Measurements from ENCODE around the gene NAGLU.

The NAGLU gene

GRCh38 chr17:42554250-42555121, 18.4 kb downstream of the NAGLU start:
- TF ChIP-seq FOXP2 (optimal IDR thresholded peaks at IDR 0.05; ENCODE audit: borderline replicate concordance, extremely low read depth, extremely low read length, insufficient read depth): peak; percentile 42
- peak; percentile 90 for TF ChIP-seq POLR2AphosphoS5 (IDR thresholded peaks at IDR 0.05; ENCODE audit: low read depth, low read length)
- peak in 1 of 2 experiments; percentile 70; a peak in 2 of 4 replicates for TF ChIP-seq REST (IDR thresholded peaks at IDR 0.05; ENCODE audit: insufficient read depth in 1 of 2, low read depth in 2 of 2, low read length in 2 of 2)
- TF ChIP-seq TAF1 (IDR thresholded peaks at IDR 0.05; ENCODE audit: borderline replicate concordance, insufficient read depth, low read length): peak; percentile 95
- TF ChIP-seq SIN3A (IDR thresholded peaks at IDR 0.05; ENCODE audit: borderline replicate concordance, insufficient read depth, low read length): peak; percentile 91

- no peak for TF ChIP-seq POLR2AphosphoS5 (IDR thresholded peaks at IDR 0.05; ENCODE audit: low read depth, low read length)
Measured at GRCh38 chr17:42555122-42555622, 19.1 kb downstream of the NAGLU start.

DNA sequence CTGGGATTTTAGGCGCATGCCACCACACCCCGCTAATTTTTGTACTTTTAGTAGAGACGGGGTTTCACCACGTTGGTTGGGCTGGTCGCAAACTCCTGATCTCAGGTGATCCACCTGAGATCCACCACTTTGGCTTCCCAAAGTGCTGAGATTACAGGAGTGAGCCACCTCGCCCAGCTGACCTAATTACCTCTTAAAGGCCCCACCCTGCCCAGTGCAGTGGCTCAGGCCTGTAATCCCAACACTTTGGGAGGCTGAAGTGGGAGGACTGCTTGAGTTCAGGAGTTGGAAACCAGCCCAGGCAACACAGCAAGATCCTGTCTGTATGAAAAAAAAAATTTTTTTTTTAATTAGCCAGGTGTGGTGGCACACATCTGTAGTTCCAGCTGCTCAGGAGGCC, 23.0 kb downstream of the NAGLU start:
- TF ChIP-seq SIN3A (IDR thresholded peaks at IDR 0.05; ENCODE audit: borderline replicate concordance, insufficient read depth, low read length) (no peak), REST (IDR thresholded peaks at IDR 0.05; ENCODE audit: insufficient read depth in 1 of 2, low read depth in 2 of 2, low read length in 2 of 2) (no peak), POLR2AphosphoS5 (IDR thresholded peaks at IDR 0.05; ENCODE audit: low read depth, low read length) (no peak), TAF1 (IDR thresholded peaks at IDR 0.05; ENCODE audit: borderline replicate concordance, insufficient read depth, low read length) (no peak), FOXP2 (optimal IDR thresholded peaks at IDR 0.05; ENCODE audit: borderline replicate concordance, extremely low read depth, extremely low read length, insufficient read depth) (no peak)

DNA sequence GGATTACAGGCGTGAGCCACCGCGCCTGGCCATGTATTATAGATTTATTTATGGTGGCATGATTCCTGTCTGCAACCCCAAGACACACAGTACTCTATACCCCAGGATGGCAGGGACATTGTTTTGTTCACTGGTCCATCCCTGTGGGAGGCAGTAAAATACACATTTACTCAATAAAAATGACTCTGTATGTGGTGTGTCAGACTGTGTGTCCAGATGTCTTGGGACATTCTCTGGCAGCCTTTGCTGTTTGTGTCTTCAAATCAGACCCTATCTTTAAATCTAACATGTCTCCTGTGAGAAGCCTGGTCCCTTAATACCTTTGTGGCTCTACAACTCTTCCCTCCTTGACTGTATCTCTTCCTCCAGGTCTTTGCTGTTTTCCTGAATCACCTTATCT, 24.2 kb downstream of the NAGLU start:
- TF ChIP-seq POLR2AphosphoS5 (IDR thresholded peaks at IDR 0.05; ENCODE audit: low read depth, low read length) (no peak), TAF1 (IDR thresholded peaks at IDR 0.05; ENCODE audit: borderline replicate concordance, insufficient read depth, low read length) (no peak), SIN3A (IDR thresholded peaks at IDR 0.05; ENCODE audit: borderline replicate concordance, insufficient read depth, low read length) (no peak), REST (IDR thresholded peaks at IDR 0.05; ENCODE audit: insufficient read depth in 1 of 2, low read depth in 2 of 2, low read length in 2 of 2) (no peak), FOXP2 (optimal IDR thresholded peaks at IDR 0.05; ENCODE audit: borderline replicate concordance, extremely low read depth, extremely low read length, insufficient read depth) (no peak)

DNA sequence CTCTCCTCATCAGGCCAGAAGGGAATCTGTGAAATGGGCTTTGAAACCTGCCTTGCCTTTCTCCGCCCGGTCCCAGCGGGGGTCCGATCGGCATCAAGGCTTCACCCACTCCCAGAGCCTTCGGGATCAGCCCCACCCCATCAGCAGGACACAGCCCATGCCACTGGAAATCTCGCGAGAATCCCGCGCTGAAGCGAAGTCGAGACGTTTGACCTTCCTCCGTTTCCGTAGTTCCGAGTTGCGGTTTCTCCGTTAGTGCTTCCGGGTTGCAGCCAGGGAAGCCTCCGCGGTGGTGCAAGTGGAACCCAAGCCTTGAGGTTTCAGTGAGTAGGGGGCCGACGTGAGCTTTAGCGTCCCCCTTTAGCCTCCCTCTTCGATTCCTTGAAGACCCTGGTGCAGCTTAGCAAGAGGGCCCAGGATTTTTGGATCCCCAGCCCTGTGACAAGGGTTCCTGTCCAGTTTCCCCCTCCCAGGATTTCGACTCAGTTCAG, 25.9 kb downstream of the NAGLU start, which contains the start of gene COASY:
Gene COASY (plus strand): TSS at position 252 of the 491 bp plus-strand sequence. CDS start 475 bp downstream, outside the sequence.
- TF ChIP-seq TAF1 (IDR thresholded peaks at IDR 0.05; ENCODE audit: borderline replicate concordance, insufficient read depth, low read length): peak; percentile 79
- peak; percentile 85 for TF ChIP-seq POLR2AphosphoS5 (IDR thresholded peaks at IDR 0.05; ENCODE audit: low read depth, low read length)
- TF ChIP-seq FOXP2 (optimal IDR thresholded peaks at IDR 0.05; ENCODE audit: borderline replicate concordance, extremely low read depth, extremely low read length, insufficient read depth): peak; percentile 23
- peak; percentile 30 to 58; a peak in 1 of 4 replicates for TF ChIP-seq REST (IDR thresholded peaks at IDR 0.05; ENCODE audit: insufficient read depth in 1 of 2, low read depth in 2 of 2, low read length in 2 of 2)
- TF ChIP-seq SIN3A (IDR thresholded peaks at IDR 0.05; ENCODE audit: borderline replicate concordance, insufficient read depth, low read length): peak; percentile 99; the same call in 1 of the 2 replicates

Measured in PFSK-1 (cell line).